ENCODE results near the gene ADGRG3. TPM values are rescaled to one million over a fixed set of nuclear protein-coding genes. Genes with fewer than 3 reads are reported as not detected.

ADGRG3 gene
- total and polyA plus RNA-seq, 9 of the 15 experiments (the other 6 are each of a cell fraction or from before 2014, with no cell fraction given), result 0.09 to 0.52 (median 0.14) TPM; not detected in 3

GRCh38 chr16:57667526-57668262 is 412 bp upstream of the ADGRG3 start (continued):
- TF ChIP-seq, protein P1, sequence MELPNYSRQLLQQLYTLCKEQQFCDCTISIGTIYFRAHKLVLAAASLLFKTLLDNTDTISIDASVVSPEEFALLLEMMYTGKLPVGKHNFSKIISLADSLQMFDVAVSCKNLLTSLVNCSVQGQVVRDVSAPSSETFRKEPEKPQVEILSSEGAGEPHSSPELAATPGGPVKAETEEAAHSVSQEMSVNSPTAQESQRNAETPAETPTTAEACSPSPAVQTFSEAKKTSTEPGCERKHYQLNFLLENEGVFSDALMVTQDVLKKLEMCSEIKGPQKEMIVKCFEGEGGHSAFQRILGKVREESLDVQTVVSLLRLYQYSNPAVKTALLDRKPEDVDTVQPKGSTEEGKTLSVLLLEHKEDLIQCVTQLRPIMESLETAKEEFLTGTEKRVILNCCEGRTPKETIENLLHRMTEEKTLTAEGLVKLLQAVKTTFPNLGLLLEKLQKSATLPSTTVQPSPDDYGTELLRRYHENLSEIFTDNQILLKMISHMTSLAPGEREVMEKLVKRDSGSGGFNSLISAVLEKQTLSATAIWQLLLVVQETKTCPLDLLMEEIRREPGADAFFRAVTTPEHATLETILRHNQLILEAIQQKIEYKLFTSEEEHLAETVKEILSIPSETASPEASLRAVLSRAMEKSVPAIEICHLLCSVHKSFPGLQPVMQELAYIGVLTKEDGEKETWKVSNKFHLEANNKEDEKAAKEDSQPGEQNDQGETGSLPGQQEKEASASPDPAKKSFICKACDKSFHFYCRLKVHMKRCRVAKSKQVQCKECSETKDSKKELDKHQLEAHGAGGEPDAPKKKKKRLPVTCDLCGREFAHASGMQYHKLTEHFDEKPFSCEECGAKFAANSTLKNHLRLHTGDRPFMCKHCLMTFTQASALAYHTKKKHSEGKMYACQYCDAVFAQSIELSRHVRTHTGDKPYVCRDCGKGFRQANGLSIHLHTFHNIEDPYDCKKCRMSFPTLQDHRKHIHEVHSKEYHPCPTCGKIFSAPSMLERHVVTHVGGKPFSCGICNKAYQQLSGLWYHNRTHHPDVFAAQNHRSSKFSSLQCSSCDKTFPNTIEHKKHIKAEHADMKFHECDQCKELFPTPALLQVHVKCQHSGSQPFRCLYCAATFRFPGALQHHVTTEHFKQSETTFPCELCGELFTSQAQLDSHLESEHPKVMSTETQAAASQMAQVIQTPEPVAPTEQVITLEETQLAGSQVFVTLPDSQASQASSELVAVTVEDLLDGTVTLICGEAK (IDR thresholded peaks at IDR 0.05), result 0 out of 2 replicates have a peak, but pooled peaks have one; percentile 29
- TF ChIP-seq, protein P1 (CRISPR knock-in tag; IDR thresholded peaks at IDR 0.05), result no peak
- TF ChIP-seq, protein P2, sequence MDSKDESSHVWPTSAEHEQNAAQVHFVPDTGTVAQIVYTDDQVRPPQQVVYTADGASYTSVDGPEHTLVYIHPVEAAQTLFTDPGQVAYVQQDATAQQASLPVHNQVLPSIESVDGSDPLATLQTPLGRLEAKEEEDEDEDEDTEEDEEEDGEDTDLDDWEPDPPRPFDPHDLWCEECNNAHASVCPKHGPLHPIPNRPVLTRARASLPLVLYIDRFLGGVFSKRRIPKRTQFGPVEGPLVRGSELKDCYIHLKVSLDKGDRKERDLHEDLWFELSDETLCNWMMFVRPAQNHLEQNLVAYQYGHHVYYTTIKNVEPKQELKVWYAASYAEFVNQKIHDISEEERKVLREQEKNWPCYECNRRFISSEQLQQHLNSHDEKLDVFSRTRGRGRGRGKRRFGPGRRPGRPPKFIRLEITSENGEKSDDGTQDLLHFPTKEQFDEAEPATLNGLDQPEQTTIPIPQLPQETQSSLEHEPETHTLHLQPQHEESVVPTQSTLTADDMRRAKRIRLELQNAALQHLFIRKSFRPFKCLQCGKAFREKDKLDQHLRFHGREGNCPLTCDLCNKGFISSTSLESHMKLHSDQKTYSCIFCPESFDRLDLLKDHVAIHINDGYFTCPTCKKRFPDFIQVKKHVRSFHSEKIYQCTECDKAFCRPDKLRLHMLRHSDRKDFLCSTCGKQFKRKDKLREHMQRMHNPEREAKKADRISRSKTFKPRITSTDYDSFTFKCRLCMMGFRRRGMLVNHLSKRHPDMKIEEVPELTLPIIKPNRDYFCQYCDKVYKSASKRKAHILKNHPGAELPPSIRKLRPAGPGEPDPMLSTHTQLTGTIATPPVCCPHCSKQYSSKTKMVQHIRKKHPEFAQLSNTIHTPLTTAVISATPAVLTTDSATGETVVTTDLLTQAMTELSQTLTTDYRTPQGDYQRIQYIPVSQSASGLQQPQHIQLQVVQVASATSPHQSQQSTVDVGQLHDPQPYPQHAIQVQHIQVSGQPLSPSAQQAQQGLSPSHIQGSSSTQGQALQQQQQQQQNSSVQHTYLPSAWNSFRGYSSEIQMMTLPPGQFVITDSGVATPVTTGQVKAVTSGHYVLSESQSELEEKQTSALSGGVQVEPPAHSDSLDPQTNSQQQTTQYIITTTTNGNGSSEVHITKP (IDR thresholded peaks at IDR 0.05; ENCODE audit: partially characterized antibody), result no peak
- peak; percentile 93 for TF ChIP-seq SMAD4 (CRISPR knock-in tag; conservative IDR thresholded peaks at IDR 0.05)
- TF ChIP-seq NFE2L1 (tag; IDR thresholded peaks at IDR 0.05; ENCODE audit: borderline replicate concordance, low read depth), result no peak
- peak; percentile 85 for TF ChIP-seq NFRKB (IDR thresholded peaks at IDR 0.05; ENCODE audit: low read depth)
- no peak for TF ChIP-seq ZNF583 (CRISPR knock-in tag; IDR thresholded peaks at IDR 0.05)
- TF ChIP-seq, protein P3, sequence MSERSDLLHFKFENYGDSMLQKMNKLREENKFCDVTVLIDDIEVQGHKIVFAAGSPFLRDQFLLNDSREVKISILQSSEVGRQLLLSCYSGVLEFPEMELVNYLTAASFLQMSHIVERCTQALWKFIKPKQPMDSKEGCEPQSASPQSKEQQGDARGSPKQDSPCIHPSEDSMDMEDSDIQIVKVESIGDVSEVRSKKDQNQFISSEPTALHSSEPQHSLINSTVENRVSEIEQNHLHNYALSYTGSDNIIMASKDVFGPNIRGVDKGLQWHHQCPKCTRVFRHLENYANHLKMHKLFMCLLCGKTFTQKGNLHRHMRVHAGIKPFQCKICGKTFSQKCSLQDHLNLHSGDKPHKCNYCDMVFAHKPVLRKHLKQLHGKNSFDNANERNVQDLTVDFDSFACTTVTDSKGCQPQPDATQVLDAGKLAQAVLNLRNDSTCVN (CRISPR knock-in tag; IDR thresholded peaks at IDR 0.05), result 0 out of 2 replicates have a peak, but pooled peaks have one; percentile 22
- TF ChIP-seq MTF1 (CRISPR knock-in tag; IDR thresholded peaks at IDR 0.05; ENCODE audit: borderline replicate concordance), result 0 out of 2 replicates have a peak, but pooled peaks have one; percentile 15
- TF ChIP-seq ZNF511 (CRISPR knock-in tag; IDR thresholded peaks at IDR 0.05), result no peak
- TF ChIP-seq HLTF (IDR thresholded peaks at IDR 0.05), result no peak; the same call in 1 of the 2 replicates
